ENCODE results near the gene UST. TPM values are rescaled to one million over a fixed set of nuclear protein-coding genes. Genes with fewer than 3 reads are reported as not detected.
"Not testable (repeated sequence)": the region's sequence is repeated elsewhere in the genome, so short reads cannot be mapped to it uniquely, and the experiment has no call there.

UST gene
- total and polyA plus RNA-seq, 4 donors, result 8.4 to 21.5 (median 14.1) TPM

DNA sequence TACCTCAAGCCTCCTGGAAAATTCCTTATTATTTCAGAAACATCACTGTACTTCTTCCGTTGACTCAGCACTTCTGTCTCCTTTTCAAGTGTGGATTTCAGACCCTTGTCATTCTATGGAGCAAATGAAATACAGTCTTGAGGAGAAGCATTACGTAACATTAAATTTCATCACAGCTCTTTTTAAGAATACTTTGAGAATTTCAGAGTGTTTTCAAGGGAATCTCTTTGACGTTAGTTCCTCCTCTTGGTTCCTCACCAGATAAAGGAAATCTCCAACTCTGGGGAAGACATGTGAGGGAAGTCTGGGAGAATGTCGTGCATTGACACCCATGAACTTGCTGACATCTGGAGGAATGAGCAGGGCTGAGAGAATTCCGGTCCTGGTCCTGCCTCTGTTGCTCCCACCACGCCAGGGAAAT lies 32.3 kb downstream of the UST start:
- DNase-seq (no peak), ATAC-seq (ENCODE audit: low FRiP score) (no peak)
- 87 to 89% methylated on average over 6 of the region's 6 CpGs for WGBS, 2 donors
- Histone ChIP-seq H3K4me1 (ENCODE audit: control insufficient read depth in 1 of 2, insufficient read depth in 2 of 2, low read length in 2 of 2) (peaks cover 2 to 8% of the 10 kb centered on the region in 2 donors), H3K9me3 (ENCODE audit: control insufficient read depth, low read length) (no peaks in the 10 kb centered on the region), H3K36me3 (ENCODE audit: control insufficient read depth in 1 of 2, insufficient read depth in 2 of 2, low read length in 1 of 2) (no peaks in the 10 kb centered on the region), H3K4me3 (ENCODE audit: low read length in 2 of 2) (no peak overlapping the region), H3K27ac (ENCODE audit: low read depth in 1 of 2, low read length in 2 of 2) (no peak overlapping the region), H3K27me3 (ENCODE audit: control insufficient read depth in 1 of 2, insufficient read depth in 2 of 2, low read length in 1 of 2) (no peaks in the 10 kb centered on the region)
- intact Hi-C loops (cut with DNase I), result loop anchor here in 1 of 2 donors (10.0 kb wide), 1 partner anchor 106 kb away; no protein-coding TSS in a partner anchor

DNA sequence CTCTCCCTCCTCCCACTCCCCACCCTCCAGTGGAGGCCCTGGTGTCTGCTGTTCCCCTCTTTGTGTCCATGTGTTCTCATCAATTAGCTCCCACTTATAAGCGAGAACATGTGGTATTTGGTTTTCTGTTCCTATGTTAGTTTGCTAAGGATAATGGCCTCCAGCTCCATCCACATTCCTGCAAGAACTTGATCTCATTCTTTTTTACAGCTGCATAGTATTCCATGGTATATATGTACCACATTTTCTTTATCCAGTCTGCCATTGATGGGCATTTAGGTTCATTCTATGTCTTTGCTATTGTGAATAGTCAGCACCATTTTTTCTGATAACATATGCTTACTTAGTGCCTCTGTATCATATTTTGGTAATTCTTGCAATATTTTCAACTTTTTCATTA lies 33.6 kb downstream of the UST start:
- H3K4me1 ChIP-seq (ENCODE audit: control insufficient read depth in 1 of 2, insufficient read depth in 2 of 2, low read length in 2 of 2); intact Hi-C loops (cut with DNase I); H3K36me3 ChIP-seq (ENCODE audit: control insufficient read depth in 1 of 2, insufficient read depth in 2 of 2, low read length in 1 of 2); H3K27me3 ChIP-seq (ENCODE audit: control insufficient read depth in 1 of 2, insufficient read depth in 2 of 2, low read length in 1 of 2); ATAC-seq (ENCODE audit: low FRiP score); H3K4me3 ChIP-seq (ENCODE audit: low read length in 2 of 2); H3K27ac ChIP-seq (ENCODE audit: low read depth in 1 of 2, low read length in 2 of 2); H3K9me3 ChIP-seq (ENCODE audit: control insufficient read depth, low read length); DNase-seq: not testable (repeated sequence)
- 96 to 99% methylated on average over 1 of the region's 1 CpG for WGBS, 2 donors

DNA sequence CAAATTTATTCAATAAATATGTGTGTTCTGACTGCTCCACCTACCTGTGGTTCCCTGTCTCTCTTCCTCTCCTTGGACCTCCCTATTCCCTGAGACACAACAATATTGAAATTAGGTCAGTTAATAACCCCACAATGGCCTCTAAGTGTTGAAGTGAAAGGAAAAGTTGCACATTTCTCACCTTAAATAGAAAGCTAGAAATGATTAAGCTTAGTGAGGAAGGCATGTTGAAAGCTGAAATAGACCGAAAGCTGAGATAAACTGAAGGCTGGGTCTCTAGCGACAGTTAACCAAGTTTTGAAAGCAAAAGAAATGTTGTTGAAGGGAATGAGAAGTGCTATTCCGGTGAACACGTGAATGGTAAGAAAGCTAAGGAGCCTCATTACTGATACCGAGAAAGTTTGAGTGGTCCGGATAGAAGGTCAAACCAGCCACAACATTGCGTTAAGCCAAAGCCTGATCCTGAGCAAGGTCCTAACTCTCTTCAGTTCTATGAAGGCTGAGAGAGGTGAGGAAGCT lies 34.1 kb downstream of the UST start:
- no peaks in the 10 kb centered on the region for H3K9me3 ChIP-seq (ENCODE audit: control insufficient read depth, low read length)
- ATAC-seq (ENCODE audit: low FRiP score), result no peak
- peaks cover 2 to 8% of the 10 kb centered on the region in 2 donors for H3K4me1 ChIP-seq (ENCODE audit: control insufficient read depth in 1 of 2, insufficient read depth in 2 of 2, low read length in 2 of 2)
- no peaks in the 10 kb centered on the region for H3K36me3 ChIP-seq (ENCODE audit: control insufficient read depth in 1 of 2, insufficient read depth in 2 of 2, low read length in 1 of 2)
- DNase-seq, result no peak
- no peak overlapping the region for H3K4me3 ChIP-seq (ENCODE audit: low read length in 2 of 2)
- H3K27ac ChIP-seq (ENCODE audit: low read depth in 1 of 2, low read length in 2 of 2), result no peak overlapping the region
- no peaks in the 10 kb centered on the region for H3K27me3 ChIP-seq (ENCODE audit: control insufficient read depth in 1 of 2, insufficient read depth in 2 of 2, low read length in 1 of 2)
- intact Hi-C loops (cut with DNase I), result no loop called here
- WGBS, 2 donors, result 22 to 23% methylated on average over 7 of the region's 7 CpGs

DNA sequence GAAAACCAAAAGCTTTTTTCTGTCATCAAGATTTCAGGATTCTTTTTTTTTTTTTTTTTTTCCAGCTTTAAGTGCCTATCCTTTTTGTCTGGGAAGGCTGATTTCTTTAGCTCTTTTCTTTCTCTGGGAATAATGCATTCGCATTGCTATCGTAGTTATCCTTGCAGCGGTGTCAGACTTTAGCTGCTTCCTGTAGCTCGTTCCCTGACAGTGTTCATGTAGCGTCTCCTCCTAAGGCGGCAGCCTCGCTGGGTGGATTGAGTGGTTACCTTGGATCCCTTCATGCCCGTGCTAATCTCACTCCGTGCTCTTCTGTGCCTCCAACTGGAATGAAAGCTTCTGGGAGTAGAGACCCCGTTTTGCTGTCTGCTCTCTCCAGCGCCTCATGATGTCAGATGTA lies 43.1 kb downstream of the UST start:
- ATAC-seq (ENCODE audit: low FRiP score) (no peak), DNase-seq (no peak)
- Histone ChIP-seq H3K27ac (ENCODE audit: low read depth in 1 of 2, low read length in 2 of 2) (no peak overlapping the region), H3K36me3 (ENCODE audit: control insufficient read depth in 1 of 2, insufficient read depth in 2 of 2, low read length in 1 of 2) (no peaks in the 10 kb centered on the region), H3K4me1 (ENCODE audit: control insufficient read depth in 1 of 2, insufficient read depth in 2 of 2, low read length in 2 of 2) (peaks cover 0 to 2% of the 10 kb centered on the region in 2 donors), H3K4me3 (ENCODE audit: low read length in 2 of 2) (no peak overlapping the region), H3K9me3 (ENCODE audit: control insufficient read depth, low read length) (no peaks in the 10 kb centered on the region), H3K27me3 (ENCODE audit: control insufficient read depth in 1 of 2, insufficient read depth in 2 of 2, low read length in 1 of 2) (no peaks in the 10 kb centered on the region)
- intact Hi-C loops (cut with DNase I), result loop anchor here in 1 of 2 donors (5.0 kb wide), 1 partner anchor 92 kb away; no protein-coding TSS in a partner anchor
- WGBS, 2 donors, result 91 to 93% methylated on average over 11 of the region's 11 CpGs

DNA sequence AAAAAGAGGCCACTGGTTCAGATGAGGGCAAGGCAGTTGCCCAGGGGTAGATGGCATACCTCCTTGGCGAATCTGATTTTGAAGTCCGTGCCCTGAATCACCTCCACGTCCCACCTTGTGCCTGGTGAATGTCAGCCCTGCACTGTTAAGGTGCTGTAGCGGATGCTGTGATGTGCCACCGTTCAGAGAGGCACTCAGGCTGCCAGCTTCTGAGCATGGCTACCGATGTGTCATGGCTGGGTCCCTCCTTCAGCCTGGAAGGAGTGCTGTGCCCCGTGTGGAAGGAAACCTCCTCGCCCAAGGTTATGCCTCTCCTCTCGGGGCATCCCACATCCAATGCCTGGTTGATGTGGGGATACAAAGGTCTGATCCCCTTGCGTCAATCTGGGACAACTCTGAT lies 43.6 kb downstream of the UST start:
- 94 to 95% methylated on average over 10 of the region's 10 CpGs for WGBS, 2 donors
- no peaks in the 10 kb centered on the region for H3K27me3 ChIP-seq (ENCODE audit: control insufficient read depth in 1 of 2, insufficient read depth in 2 of 2, low read length in 1 of 2)
- peaks cover 0 to 2% of the 10 kb centered on the region in 2 donors for H3K4me1 ChIP-seq (ENCODE audit: control insufficient read depth in 1 of 2, insufficient read depth in 2 of 2, low read length in 2 of 2)
- H3K4me3 ChIP-seq (ENCODE audit: low read length in 2 of 2), result no peak overlapping the region
- H3K27ac ChIP-seq (ENCODE audit: low read depth in 1 of 2, low read length in 2 of 2), result no peak overlapping the region
- H3K36me3 ChIP-seq (ENCODE audit: control insufficient read depth in 1 of 2, insufficient read depth in 2 of 2, low read length in 1 of 2), result no peaks in the 10 kb centered on the region
- no peaks in the 10 kb centered on the region for H3K9me3 ChIP-seq (ENCODE audit: control insufficient read depth, low read length)
- no peak for DNase-seq
- ATAC-seq (ENCODE audit: low FRiP score), result no peak
- intact Hi-C loops (cut with DNase I), result loop anchor here in 1 of 2 donors (5.0 kb wide), 1 partner anchor 92 kb away; no protein-coding TSS in a partner anchor

DNA sequence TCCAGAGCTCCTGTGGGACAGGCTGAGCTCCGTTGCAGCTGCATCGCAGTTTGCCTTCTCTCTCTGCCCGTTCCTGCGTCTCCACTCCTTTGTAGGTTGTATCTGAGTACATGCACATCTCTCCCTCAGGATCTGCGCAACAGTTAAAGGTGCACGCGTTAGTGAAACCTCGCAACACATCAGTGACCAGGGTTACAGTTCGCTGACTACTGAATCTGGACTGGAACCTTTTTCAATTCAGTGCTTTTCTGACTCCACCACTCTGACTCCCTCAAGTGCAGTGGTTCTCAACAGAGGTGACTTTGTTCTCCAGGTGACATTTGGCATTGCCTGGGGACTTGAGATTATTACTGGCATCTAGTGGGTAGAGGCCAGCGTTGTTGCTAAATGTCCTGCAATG lies 44.0 kb downstream of the UST start:
- Histone ChIP-seq H3K36me3 (ENCODE audit: control insufficient read depth in 1 of 2, insufficient read depth in 2 of 2, low read length in 1 of 2) (no peaks in the 10 kb centered on the region), H3K27me3 (ENCODE audit: control insufficient read depth in 1 of 2, insufficient read depth in 2 of 2, low read length in 1 of 2) (no peaks in the 10 kb centered on the region), H3K9me3 (ENCODE audit: control insufficient read depth, low read length) (no peaks in the 10 kb centered on the region), H3K27ac (ENCODE audit: low read depth in 1 of 2, low read length in 2 of 2) (no peak overlapping the region), H3K4me3 (ENCODE audit: low read length in 2 of 2) (no peak overlapping the region), H3K4me1 (ENCODE audit: control insufficient read depth in 1 of 2, insufficient read depth in 2 of 2, low read length in 2 of 2) (peaks cover 0 to 2% of the 10 kb centered on the region in 2 donors)
- DNase-seq (no peak), ATAC-seq (ENCODE audit: low FRiP score) (no peak)
- WGBS, 2 donors, result 94 to 95% methylated on average over 10 of the region's 10 CpGs
- intact Hi-C loops (cut with DNase I), result loop anchor here in 1 of 2 donors (5.0 kb wide), 1 partner anchor 91 kb away; no protein-coding TSS in a partner anchor

DNA sequence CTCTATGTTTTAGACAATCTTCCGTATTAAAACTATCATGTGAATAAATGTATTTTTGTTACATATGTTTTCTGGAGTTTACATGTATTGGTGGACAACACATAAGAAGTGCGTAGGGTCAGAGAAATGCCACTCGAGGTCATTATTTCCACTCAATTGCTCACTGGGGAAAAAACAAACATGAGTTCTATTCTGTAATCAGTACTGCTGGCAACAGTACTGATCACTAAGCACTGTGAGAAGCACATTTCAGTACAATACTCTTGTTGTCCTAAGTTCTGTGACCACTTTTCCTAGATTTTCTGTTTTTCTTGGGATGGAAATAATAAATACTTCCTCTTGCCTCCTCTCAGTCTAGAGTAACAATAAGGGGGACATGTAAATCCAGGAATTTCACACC lies 44.5 kb downstream of the UST start:
- no peak overlapping the region for H3K4me3 ChIP-seq (ENCODE audit: low read length in 2 of 2)
- intact Hi-C loops (cut with DNase I), result loop anchor here in 1 of 2 donors (5.0 kb wide), 1 partner anchor 91 kb away; no protein-coding TSS in a partner anchor
- H3K27me3 ChIP-seq (ENCODE audit: control insufficient read depth in 1 of 2, insufficient read depth in 2 of 2, low read length in 1 of 2), result no peaks in the 10 kb centered on the region
- H3K27ac ChIP-seq (ENCODE audit: low read depth in 1 of 2, low read length in 2 of 2), result no peak overlapping the region
- 72 to 81% methylated on average over 3 of the region's 3 CpGs for WGBS, 2 donors
- no peaks in the 10 kb centered on the region for H3K9me3 ChIP-seq (ENCODE audit: control insufficient read depth, low read length)
- ATAC-seq (ENCODE audit: low FRiP score), result no peak
- DNase-seq, result no peak
- no peaks in the 10 kb centered on the region for H3K36me3 ChIP-seq (ENCODE audit: control insufficient read depth in 1 of 2, insufficient read depth in 2 of 2, low read length in 1 of 2)
- H3K4me1 ChIP-seq (ENCODE audit: control insufficient read depth in 1 of 2, insufficient read depth in 2 of 2, low read length in 2 of 2), result peaks cover 0 to 2% of the 10 kb centered on the region in 2 donors

DNA sequence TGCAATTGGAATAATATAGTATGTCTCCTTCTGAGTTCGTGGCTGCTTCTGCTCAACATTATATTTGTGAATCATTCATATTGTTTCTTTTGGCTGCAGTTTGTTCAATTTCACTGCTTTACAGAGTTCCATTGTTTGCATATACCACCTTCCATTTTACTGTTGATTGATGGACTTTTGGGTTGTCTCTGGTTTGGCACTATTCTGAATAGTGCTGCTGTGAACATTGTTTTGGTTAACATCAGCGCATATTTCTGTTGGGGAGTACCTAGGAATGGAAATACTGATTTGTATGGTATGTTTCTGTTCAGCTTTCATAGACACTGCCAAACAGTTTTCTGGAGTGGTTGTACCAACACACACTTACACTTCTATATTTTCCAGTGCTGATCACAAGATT lies 46.9 kb downstream of the UST start:
- DNase-seq (no peak), ATAC-seq (ENCODE audit: low FRiP score) (no peak)
- Histone ChIP-seq H3K27me3 (ENCODE audit: control insufficient read depth in 1 of 2, insufficient read depth in 2 of 2, low read length in 1 of 2) (no peaks in the 10 kb centered on the region), H3K9me3 (ENCODE audit: control insufficient read depth, low read length) (no peaks in the 10 kb centered on the region), H3K27ac (ENCODE audit: low read depth in 1 of 2, low read length in 2 of 2) (no peak overlapping the region), H3K4me3 (ENCODE audit: low read length in 2 of 2) (no peak overlapping the region), H3K4me1 (ENCODE audit: control insufficient read depth in 1 of 2, insufficient read depth in 2 of 2, low read length in 2 of 2) (peaks cover 0 to 2% of the 10 kb centered on the region in 2 donors), H3K36me3 (ENCODE audit: control insufficient read depth in 1 of 2, insufficient read depth in 2 of 2, low read length in 1 of 2) (no peaks in the 10 kb centered on the region)
- WGBS, 2 donors, result 62 to 67% methylated on average over 2 of the region's 2 CpGs
- intact Hi-C loops (cut with DNase I), result loop anchor here in 1 of 2 donors (5.0 kb wide), 1 partner anchor 89 kb away; no protein-coding TSS in a partner anchor

DNA sequence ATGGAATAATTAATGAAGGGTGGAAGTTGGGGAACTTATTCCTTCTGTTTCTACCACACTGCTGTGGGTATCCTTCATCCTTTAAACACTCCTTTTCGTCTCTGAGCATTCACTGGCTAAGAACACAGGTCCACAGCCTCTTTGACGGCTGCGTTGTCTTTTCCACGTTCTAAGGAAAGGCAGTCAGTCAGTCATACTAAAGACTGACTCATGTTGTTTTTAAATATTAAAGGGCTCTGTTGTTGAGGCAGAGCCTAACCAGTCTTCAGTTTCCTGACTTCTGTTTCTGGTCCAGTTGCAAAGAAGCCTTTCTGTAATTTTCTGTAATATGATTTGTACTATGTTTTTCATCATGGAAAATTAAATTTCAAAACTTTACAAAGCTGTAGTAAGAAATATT lies 48.0 kb downstream of the UST start:
- no peak overlapping the region for H3K4me3 ChIP-seq (ENCODE audit: low read length in 2 of 2)
- intact Hi-C loops (cut with DNase I), result loop anchor here in 1 of 2 donors (5.0 kb wide), 1 partner anchor 88 kb away; no protein-coding TSS in a partner anchor
- WGBS, 2 donors, result 25 to 28% methylated on average over 4 of the region's 4 CpGs
- peaks cover 0 to 2% of the 10 kb centered on the region in 2 donors for H3K4me1 ChIP-seq (ENCODE audit: control insufficient read depth in 1 of 2, insufficient read depth in 2 of 2, low read length in 2 of 2)
- H3K9me3 ChIP-seq (ENCODE audit: control insufficient read depth, low read length), result no peaks in the 10 kb centered on the region
- no peak for ATAC-seq (ENCODE audit: low FRiP score)
- H3K36me3 ChIP-seq (ENCODE audit: control insufficient read depth in 1 of 2, insufficient read depth in 2 of 2, low read length in 1 of 2), result no peaks in the 10 kb centered on the region
- no peak overlapping the region for H3K27ac ChIP-seq (ENCODE audit: low read depth in 1 of 2, low read length in 2 of 2)
- no peak for DNase-seq
- H3K27me3 ChIP-seq (ENCODE audit: control insufficient read depth in 1 of 2, insufficient read depth in 2 of 2, low read length in 1 of 2), result no peaks in the 10 kb centered on the region

All from aorta (tissue), 5 donors.